Activated CD4-positive, alpha-beta T cell treated with anti-CD3 and anti-CD28 coated beads for 36 hours (primary cell): Measurements from ENCODE around the gene PLCH2. TPM values are rescaled to one million over a fixed set of nuclear protein-coding genes. Genes with fewer than 3 reads are reported as not detected.

Experiments
- ATAC-seq: fragments of 200-7000 bp; cut with Tn5 transposase; one replicate; pipeline ENCODE4 v1.10.0; 2021; ENCODE audit warnings: mild to moderate bottlenecking, moderate library complexity
- CTCF ChIA-PET: fragments of 350-600 bp; sonication (Branson Sonifier 250); formaldehyde crosslinking; loops from one replicate; lab custom pipeline; 2021; ENCODE audit warnings: antibody characterized with exemption; lab: Charles Lee
- POLR2A ChIA-PET: fragments of 350-600 bp; sonication (Branson Sonifier 250); formaldehyde crosslinking; loops from one replicate; lab custom pipeline; 2021; ENCODE audit warnings: antibody characterized with exemption, inconsistent platforms; lab: Charles Lee
- DNase-seq: peaks from one replicate; pipeline ENCODE4 v3.0.0-alpha.2; 2020
- H3K27ac Mint-ChIP-seq: one replicate; pipeline ENCODE4 v1.8.0; 2021; ENCODE audit warnings: mixed read lengths
- H3K27me3 Mint-ChIP-seq: one replicate; pipeline ENCODE4 v1.8.0; 2021; ENCODE audit warnings: mixed read lengths
- H3K36me3 Mint-ChIP-seq: one replicate; pipeline ENCODE4 v1.8.0; 2021; ENCODE audit warnings: low read depth, mixed read lengths
- H3K4me1 Mint-ChIP-seq: one replicate; pipeline ENCODE4 v1.8.0; 2021; ENCODE audit warnings: mixed read lengths
- H3K4me3 Mint-ChIP-seq: one replicate; pipeline ENCODE4 v1.8.0; 2021; ENCODE audit warnings: mild to moderate bottlenecking, moderate library complexity, mixed read lengths
- H3K9me3 Mint-ChIP-seq: one replicate; pipeline ENCODE4 v1.8.0; 2021; ENCODE audit warnings: low read depth, mixed read lengths
- intact Hi-C, 2 experiments: fragments of 100-400 bp; cut with DNase I in 1 of 2; cut with micrococcal nuclease in 1 of 2; formaldehyde crosslinking; loops; one replicate each; pipeline versions ENCODE4 v1.14.2 to v1.15.1; 2022 to 2024; cut with DNase I, micrococcal nuclease
- total RNA-seq, 2 experiments: library from RNA; stranded (reverse); gene quantifications; one replicate each; pipeline ENCODE4 v1.2.3, GENCODE V29; 2021

Gene PLCH2
- total RNA-seq, 2 experiments from 2014 or later, result 5.1 to 6.3 TPM

DNA sequence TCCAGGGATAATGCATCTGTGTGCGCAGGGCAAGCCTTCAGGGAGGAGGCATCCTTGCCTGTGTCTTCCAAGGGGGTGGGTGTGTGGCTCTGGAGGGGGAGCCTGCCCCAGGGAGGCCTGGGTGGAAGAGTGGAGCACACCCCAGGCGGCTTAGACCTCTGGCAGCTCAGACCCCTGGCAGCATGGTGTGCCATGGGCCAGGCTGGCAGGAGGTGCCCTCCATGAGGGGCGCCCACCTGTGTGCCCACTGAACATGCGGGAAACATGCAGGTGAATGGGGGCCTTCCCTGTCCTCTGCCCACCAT, 51.4 kb downstream of the PLCH2 start:
- Mint-ChIP-seq H3K27me3 (peaks cover 7% of the 10 kb centered on the region), H3K27ac (no peak overlapping the region), H3K36me3 (no peaks in the 10 kb centered on the region), H3K4me3 (no peak overlapping the region), H3K4me1 (peaks cover 42% of the 10 kb centered on the region), H3K9me3 (no peaks in the 10 kb centered on the region)
- ChIA-PET CTCF (interaction anchor here (2.4 kb wide), 1 partner anchor 12 kb away, joined by 9 read pairs; no protein-coding TSS in a partner anchor), POLR2A (no interaction called here)
- ATAC-seq (no peak), DNase-seq (no peak)
- intact Hi-C loops, result loop anchor here (2.0 to 10.0 kb wide), 5 partner anchors 59 to 1327 kb away; partner anchors contain the start of genes CEP104 (in 1 of the 2), DFFB (in 1 of the 2), FAAP20 (in 1 of the 2) and PEX10 (in 1 of the 2)

- Mint-ChIP-seq H3K27me3 (peaks cover 7% of the 10 kb centered on the region), H3K27ac (no peak overlapping the region), H3K4me1 (peaks cover 37% of the 10 kb centered on the region), H3K36me3 (no peaks in the 10 kb centered on the region), H3K9me3 (no peaks in the 10 kb centered on the region), H3K4me3 (no peak overlapping the region)
- POLR2A ChIA-PET, result no interaction called here
- intact Hi-C loops, result loop anchor here in 1 of 2 experiments (10.0 kb wide), 2 partner anchors 1097 to 1327 kb away; partner anchors contain the start of genes CEP104, DFFB and TPRG1L
- CTCF ChIA-PET, result interaction anchor here (0.7 kb wide), 1 partner anchor 12 kb away, joined by 3 read pairs; no protein-coding TSS in a partner anchor
- no peak for ATAC-seq
- no peak for DNase-seq
Measured at GRCh38 chr1:2528016-2528415, 51.9 kb downstream of the PLCH2 start.

GRCh38 chr1:2528611-2528965, 52.5 kb downstream of the PLCH2 start:
- Mint-ChIP-seq H3K4me3 (peak overlapping the region; percentile 59), H3K9me3 (no peaks in the 10 kb centered on the region), H3K4me1 (peaks cover 32% of the 10 kb centered on the region), H3K27me3 (peaks cover 10% of the 10 kb centered on the region), H3K36me3 (no peaks in the 10 kb centered on the region), H3K27ac (no peak overlapping the region)
- ATAC-seq, result no peak
- POLR2A ChIA-PET, result no interaction called here
- CTCF ChIA-PET, result interaction anchor here (1.1 kb wide), 1 partner anchor 17 kb away, joined by 3 read pairs; no protein-coding TSS in a partner anchor
- no peak for DNase-seq
- intact Hi-C loops, result loop anchor here in 1 of 2 experiments (10.0 kb wide), 2 partner anchors 1096 to 1326 kb away; partner anchors contain the start of genes CEP104, DFFB and TPRG1L

DNA sequence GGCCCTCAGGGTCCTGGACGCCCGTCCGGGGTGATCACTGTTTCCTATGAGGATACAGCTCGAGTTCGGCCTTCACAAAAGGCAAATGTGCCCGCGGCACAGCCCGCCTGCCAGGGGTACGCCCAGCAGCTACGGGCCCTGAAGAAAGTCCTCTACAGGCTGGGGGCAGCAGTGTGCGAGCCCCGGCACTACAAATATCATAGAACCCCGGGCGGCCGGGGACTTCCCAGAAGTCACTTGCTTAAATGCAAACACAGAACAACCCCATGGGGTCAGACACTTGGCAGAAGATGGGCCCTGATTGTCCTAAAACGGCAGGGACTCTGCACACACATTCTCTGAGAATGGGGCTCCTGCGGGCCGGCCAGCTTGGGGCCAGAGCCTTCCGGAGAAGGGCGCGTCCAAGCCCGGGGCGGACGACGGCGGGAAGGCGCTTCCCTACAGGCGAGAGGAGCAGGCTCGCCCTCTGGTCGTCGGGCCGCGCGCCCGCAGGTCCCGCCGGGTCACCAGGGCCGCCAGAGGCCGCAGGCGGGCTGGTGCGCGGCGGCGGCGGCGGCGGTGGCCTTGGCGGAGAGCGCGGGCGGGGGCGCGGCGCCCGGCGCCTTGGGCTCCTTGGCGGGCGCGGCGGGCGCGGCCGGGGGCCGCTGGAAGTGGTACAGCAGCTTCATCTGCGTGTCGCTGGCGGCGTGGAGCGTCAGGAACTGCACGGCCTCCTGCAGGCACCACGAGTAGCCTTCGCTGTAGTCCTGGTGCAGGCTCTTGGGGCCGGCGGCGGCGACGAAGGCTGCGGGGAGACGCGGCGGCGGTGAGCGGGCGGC, 53.1 kb downstream of the PLCH2 start:
- DNase-seq (peak; percentile 67), ATAC-seq (no peak)
- intact Hi-C loops, result loop anchor here in 1 of 2 experiments (10.0 kb wide), 2 partner anchors 1096 to 1326 kb away; partner anchors contain the start of genes CEP104, DFFB and TPRG1L
- Mint-ChIP-seq H3K9me3 (no peaks in the 10 kb centered on the region), H3K27ac (no peak overlapping the region), H3K36me3 (no peaks in the 10 kb centered on the region), H3K4me1 (peaks cover 27% of the 10 kb centered on the region), H3K4me3 (peak overlapping the region; percentile 59), H3K27me3 (peaks cover 10% of the 10 kb centered on the region)
- ChIA-PET CTCF (interaction anchor here (1.1 kb wide), 1 partner anchor 17 kb away, joined by 3 read pairs; no protein-coding TSS in a partner anchor), POLR2A (interaction anchor here (1.4 kb wide), 1 partner anchor 12 kb away, joined by 4 read pairs; no protein-coding TSS in a partner anchor)

- Mint-ChIP-seq H3K4me3 (peak within 1 kb of the TSS; percentile 59), H3K9me3 (no peaks in the 10 kb centered on the region), H3K27ac (no peak within 1 kb of the TSS), H3K36me3 (no peaks in the 10 kb centered on the region), H3K27me3 (peaks cover 10% of the 10 kb centered on the region), H3K4me1 (peaks cover 19% of the 10 kb centered on the region)
- no peak for ATAC-seq
- ChIA-PET POLR2A (interaction anchor here (0.5 to 1.4 kb wide), 2 partner anchors 11 to 12 kb away, joined by 3 to 4 read pairs; no protein-coding TSS in a partner anchor), CTCF (interaction anchor here (1.0 to 1.4 kb wide), 2 partner anchors 10 to 41 kb away, joined by 4 to 6 read pairs; no protein-coding TSS in a partner anchor)
- peak; percentile 36 for DNase-seq
- intact Hi-C loops, result loop anchor here in 1 of 2 experiments (10.0 kb wide), 2 partner anchors 1095 to 1325 kb away; partner anchors contain the start of genes CEP104, DFFB and TPRG1L
Measured at GRCh38 chr1:2529784-2530512, 53.9 kb downstream of the PLCH2 start, which contains the start of gene HES5. Gene HES5 (minus strand): TSS chr1:2530263. CDS start chr1:2530164, 99 bp downstream.

GRCh38 chr1:2530513-2531361, 54.6 kb downstream of the PLCH2 start:
- H3K4me1 Mint-ChIP-seq, result peaks cover 14% of the 10 kb centered on the region
- intact Hi-C loops, result no loop called here
- peaks cover 13% of the 10 kb centered on the region for H3K27me3 Mint-ChIP-seq
- ATAC-seq, result no peak
- DNase-seq, result no peak
- no peak overlapping the region for H3K27ac Mint-ChIP-seq
- H3K9me3 Mint-ChIP-seq, result no peaks in the 10 kb centered on the region
- peak overlapping the region; percentile 44 for H3K4me3 Mint-ChIP-seq
- no peaks in the 10 kb centered on the region for H3K36me3 Mint-ChIP-seq
- ChIA-PET POLR2A (interaction anchor here (0.5 kb wide), 1 partner anchor 12 kb away, joined by 3 read pairs; no protein-coding TSS in a partner anchor), CTCF (interaction anchor here (0.8 to 1.4 kb wide), 3 partner anchors 9 to 297 kb away, joined by 3 to 6 read pairs (median 4); no protein-coding TSS in a partner anchor)

GRCh38 chr1:2532485-2533160, 56.5 kb downstream of the PLCH2 start:
- CTCF ChIA-PET, result interaction anchor here (0.6 to 1.5 kb wide), 2 partner anchors 29 to 341 kb away, joined by 3 read pairs; no protein-coding TSS in a partner anchor
- ATAC-seq (no peak), DNase-seq (no peak)
- Mint-ChIP-seq H3K36me3 (no peaks in the 10 kb centered on the region), H3K4me1 (peaks cover 7% of the 10 kb centered on the region), H3K9me3 (no peaks in the 10 kb centered on the region), H3K27ac (no peak overlapping the region), H3K4me3 (no peak overlapping the region), H3K27me3 (peaks cover 13% of the 10 kb centered on the region)
- intact Hi-C loops, result no loop called here
- POLR2A ChIA-PET, result no interaction called here

GRCh38 chr1:2533365-2533764, 57.3 kb downstream of the PLCH2 start:
- Mint-ChIP-seq H3K9me3 (no peaks in the 10 kb centered on the region), H3K4me3 (no peak overlapping the region), H3K4me1 (peaks cover 7% of the 10 kb centered on the region), H3K27me3 (peaks cover 13% of the 10 kb centered on the region), H3K36me3 (no peaks in the 10 kb centered on the region), H3K27ac (no peak overlapping the region)
- POLR2A ChIA-PET, result no interaction called here
- no peak for ATAC-seq
- CTCF ChIA-PET, result interaction anchor here (0.6 to 1.5 kb wide), 3 partner anchors 9 to 341 kb away, joined by 3 to 4 read pairs (median 3); no protein-coding TSS in a partner anchor
- intact Hi-C loops, result no loop called here
- DNase-seq, result no peak

GRCh38 chr1:2534315-2534686, 58.2 kb downstream of the PLCH2 start:
- ATAC-seq, result no peak
- Mint-ChIP-seq H3K4me1 (no peaks in the 10 kb centered on the region), H3K27ac (no peak overlapping the region), H3K36me3 (no peaks in the 10 kb centered on the region), H3K9me3 (no peaks in the 10 kb centered on the region), H3K4me3 (no peak overlapping the region), H3K27me3 (peaks cover 13% of the 10 kb centered on the region)
- POLR2A ChIA-PET, result interaction anchor here (0.6 kb wide), 1 partner anchor 314 kb away, joined by 5 read pairs; no protein-coding TSS in a partner anchor
- intact Hi-C loops, result no loop called here
- DNase-seq, result no peak
- CTCF ChIA-PET, result interaction anchor here (0.6 to 1.5 kb wide), 5 partner anchors 10 to 300 kb away, joined by 3 to 5 read pairs (median 4); no protein-coding TSS in a partner anchor
